Fibroblast of gingiva (primary cell): Measurements from ENCODE around the gene RNF128.
A peak's percentile ranks its signal among the peaks of the same experiment; 100 is the strongest.
"Not testable (repeated sequence)": the region's sequence is repeated elsewhere in the genome, so short reads cannot be mapped to it uniquely, and the experiment has no call there.

Experiments used
- DNase-seq: peaks from one replicate; pipeline ENCODE4 v3.0.0-alpha.2; 2011; ENCODE audit warnings: low read depth

Gene RNF128

DNA sequence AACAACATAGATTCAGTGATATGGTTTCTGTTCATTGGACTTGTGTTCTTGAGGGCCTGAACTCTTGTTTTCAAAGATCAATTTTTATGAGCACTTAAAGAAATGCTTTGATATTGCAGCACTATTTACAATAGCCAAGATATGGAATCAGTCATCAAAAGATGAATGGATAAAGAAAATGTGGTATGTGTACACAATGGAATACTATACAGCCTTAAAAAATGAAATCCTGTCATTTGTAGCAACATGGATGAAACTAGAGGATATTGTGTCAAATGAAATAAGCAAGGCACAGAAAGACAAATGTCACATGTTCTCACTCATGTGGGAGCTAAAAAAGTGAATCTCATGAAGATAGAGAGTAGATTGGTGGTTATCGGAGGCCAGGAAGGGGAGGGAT, 21.9 kb downstream of the RNF128 start:
- no peak for DNase-seq

DNA sequence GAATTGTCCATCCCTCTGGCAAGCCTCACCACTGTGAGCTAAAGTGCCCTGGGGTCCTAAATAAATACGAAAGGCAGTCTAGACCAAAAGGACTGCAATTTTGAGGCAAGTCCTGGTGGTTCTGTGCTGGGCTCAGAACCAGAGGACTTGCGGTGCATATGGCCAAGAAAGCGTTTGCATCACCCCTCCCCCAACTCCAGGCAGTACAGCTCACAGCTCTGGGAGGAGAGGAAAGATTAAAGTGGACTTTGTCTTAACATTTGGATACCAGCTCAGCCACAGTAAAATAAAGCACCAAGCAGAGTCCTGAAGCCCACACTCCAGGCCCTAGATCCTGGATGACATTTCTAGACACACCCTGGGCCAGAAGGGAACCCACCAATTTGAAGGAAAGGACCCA, 24.9 kb downstream of the RNF128 start:
- no peak for DNase-seq

DNA sequence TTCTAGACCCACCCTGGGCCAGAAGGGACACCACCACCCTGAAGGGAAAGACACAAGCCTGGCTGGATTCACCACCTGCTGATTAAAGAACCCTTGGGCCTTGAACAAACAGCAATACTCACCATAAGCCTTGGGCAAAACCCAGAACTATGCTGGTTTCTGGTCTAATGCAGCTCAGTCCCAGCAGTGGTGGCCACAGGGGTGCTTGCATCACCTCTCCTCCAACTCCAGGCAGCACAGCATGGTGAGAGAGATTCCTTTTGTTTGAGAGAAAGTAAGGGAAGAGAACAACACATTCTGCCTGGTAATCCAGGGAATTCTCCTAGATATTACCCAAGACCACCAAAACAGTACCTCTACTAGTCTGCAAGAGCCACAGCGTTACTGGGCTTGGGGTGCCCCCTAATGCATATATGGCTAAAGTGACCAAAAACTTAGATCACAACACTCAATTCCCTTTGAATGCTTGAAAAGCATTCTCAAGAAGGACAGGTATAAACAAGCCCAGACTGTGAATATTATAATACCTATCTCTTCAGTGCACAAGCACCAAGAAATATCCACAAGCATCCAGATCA, 25.7 kb downstream of the RNF128 start:
- no peak for DNase-seq

DNA sequence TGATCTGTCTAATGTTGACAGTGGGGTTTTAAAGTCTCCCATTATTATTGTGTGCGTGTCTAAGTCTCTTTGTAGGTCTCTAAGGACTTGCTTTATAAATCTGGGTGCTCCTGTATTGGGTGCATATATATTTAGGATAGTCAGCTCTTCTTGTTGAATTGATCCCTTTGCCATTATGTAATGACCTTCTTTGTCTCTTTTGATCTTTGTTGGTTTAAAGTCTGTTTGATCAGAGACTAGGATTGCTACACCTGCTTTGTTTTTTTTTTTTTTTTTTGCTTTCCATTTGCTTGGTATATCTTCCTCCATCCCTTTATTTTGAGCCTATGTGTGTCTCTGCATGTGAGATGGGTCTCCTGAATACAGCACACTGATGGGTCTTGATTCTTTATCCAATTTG, 42.8 kb downstream of the RNF128 start:
- not testable (repeated sequence) for DNase-seq

DNA sequence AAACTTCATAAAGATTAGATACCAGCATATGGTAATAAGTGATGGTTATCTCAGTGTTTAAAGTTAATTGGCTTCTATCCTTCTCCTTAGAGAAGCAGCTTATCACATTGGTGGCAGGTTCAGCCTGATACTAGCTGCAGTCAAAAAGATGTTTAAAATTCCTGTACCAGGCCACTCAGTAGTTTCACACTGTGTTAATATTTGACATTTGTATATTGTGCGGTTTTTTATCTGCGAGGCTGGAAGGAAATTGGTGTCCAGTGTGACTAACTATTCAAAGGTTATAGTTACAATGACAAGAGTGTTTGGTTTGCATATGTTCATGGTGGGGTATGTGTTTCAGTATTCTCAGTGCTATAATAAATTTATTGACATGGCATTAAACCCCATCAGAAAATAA, 48.5 kb downstream of the RNF128 start:
- no peak for DNase-seq

DNA sequence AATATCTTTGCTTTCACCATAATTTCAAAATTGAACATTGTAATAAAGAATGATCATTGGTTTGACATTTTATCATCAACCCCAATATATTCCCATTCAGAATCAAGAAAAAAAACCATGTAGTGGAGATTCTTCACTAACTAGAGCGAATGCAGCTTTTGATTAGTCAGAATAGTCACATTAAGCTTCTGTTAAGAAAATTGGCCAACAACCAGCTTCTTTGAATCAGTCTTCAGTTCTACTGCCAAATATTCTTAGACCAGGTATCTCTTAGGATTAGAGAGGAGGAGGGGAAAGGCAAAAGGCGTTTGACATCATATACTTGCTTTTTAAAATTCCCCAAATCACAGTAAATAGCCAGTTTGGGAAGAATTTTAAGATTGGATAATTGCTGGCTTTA, 53.8 kb downstream of the RNF128 start:
- DNase-seq: no peak

DNA sequence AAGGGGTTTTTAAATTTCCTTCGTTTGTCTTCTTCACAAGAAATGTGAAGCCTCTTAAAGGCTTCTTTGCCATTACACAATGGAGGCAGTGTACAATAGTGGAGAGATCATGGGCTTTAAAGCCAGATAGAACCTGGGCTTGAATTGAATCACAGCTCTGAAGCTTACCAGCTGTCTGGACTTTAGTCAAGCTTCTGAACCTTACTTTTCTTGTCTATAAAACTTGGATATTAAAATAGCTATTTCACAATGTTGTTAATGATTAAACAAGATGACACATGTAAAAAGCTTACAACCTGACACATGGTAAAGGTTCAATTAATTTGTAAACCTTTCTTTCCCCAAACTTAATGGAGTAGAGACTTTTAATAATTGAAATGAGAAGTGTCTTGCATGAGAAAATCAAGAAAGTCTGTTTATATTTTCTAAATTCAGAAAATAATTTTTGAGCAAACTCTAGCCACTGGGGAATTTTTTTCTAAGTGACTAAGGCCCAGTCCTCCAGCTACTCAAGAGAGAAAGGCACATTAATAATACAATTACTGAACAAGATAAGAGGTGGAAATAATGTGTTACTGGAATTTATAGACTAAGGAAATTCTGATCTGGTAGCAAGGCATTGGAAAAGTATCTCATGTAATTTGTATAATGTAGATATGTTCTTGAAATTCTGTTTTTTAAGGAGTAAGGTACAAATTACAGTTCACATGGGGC, 54.3 kb downstream of the RNF128 start:
- no peak for DNase-seq

DNA sequence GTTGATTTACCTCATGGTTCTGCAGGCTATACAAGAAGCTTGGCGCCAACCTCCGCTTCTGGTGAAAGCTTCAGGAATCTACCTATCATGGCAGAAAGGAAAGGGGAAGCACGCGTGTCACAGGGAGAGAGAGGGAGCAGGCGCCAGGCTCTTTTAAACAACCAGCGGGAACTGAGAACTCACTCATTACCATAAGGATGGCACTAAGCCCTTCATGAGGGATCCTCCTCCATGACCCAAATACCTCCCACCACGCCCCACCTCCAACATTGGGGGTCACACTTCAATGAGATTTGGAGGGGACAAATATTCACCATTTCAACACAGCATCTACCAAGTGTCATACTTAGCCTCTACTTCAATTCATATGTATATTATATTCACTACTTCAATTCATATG, 57.2 kb downstream of the RNF128 start:
- no peak for DNase-seq

DNA sequence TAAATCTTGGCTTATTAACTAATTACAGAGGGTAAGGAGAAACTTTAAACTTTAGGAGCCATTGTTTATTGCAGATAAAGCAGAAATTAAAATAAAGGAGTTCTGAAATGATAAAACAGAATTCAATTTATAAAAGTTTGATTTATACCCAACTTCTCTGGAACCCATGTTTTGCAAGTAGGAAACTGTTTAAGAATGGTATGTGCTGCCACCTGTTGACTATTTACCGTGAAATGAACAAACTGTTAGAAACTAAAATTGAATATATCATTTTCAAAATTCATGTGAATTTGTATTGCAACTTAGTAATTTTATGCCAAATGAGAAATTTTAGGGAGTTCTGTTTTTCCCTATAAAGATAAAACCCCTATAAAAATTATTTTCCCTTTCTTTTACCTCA, 65.0 kb downstream of the RNF128 start:
- peak; percentile 6 for DNase-seq

DNA sequence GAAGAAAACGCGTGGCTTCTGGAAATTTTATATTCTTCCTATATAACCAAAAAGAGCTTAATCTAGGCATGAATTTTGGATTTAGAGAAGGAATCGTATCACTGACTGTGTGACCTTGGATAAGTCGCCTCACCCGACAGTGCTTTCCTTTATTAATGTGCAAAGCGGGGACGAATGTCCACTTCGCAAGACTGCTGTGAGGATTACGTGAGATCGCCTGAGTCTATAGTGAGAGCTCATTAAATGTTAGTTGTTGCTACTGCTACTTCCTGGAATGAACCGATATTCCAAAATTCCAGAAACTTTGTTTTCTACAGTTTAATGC, 75.5 kb downstream of the RNF128 start:
- DNase-seq: peak; percentile 10

DNA sequence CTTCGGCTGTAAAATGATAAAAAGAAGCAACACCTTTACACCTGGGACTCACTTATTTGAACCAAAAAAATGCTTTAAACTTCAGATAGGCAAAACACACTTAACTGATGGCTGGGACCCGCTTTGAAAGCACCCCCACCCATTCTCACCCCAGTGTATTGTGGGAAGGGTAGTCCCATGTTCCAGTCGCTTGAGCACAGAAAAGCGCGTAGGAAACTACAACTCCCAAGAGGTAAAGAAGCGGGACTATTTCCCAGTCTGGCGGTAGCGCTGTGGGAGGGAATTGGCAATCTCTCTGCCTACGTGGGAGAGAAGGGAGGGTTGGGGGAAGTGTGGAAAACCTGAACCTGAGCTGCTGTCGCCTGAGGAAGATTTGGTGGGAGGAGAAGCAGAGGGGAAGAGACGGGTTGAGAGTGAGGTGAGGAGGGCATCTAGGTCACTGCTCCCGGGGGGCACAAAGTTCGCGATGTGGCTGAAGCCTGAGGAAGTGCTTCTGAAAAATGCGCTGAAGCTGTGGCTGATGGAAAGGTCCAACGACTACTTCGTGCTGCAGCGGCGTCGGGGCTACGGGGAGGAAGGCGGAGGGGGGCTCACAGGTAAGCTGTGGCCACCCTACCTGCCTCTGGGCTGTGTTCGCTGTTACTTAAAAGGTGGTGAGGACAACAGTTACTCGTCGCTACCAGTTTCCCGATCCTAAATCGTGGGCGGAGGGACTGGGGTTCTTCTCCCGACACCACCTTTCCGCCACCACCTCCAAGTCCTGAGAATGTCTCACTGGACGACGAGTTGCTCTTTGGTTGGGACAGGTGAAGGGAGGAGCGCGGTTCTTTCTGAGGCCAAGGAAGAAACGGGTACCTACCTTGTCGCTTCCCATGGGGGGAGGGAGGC, 76.1 kb downstream of the RNF128 start, which contains the start of gene TBC1D8B:
TSS of gene TBC1D8B (plus strand) at position 286 of the 888 bp plus-strand sequence. CDS start at position 467, 181 bp downstream.
- peak; percentile 89 for DNase-seq

DNA sequence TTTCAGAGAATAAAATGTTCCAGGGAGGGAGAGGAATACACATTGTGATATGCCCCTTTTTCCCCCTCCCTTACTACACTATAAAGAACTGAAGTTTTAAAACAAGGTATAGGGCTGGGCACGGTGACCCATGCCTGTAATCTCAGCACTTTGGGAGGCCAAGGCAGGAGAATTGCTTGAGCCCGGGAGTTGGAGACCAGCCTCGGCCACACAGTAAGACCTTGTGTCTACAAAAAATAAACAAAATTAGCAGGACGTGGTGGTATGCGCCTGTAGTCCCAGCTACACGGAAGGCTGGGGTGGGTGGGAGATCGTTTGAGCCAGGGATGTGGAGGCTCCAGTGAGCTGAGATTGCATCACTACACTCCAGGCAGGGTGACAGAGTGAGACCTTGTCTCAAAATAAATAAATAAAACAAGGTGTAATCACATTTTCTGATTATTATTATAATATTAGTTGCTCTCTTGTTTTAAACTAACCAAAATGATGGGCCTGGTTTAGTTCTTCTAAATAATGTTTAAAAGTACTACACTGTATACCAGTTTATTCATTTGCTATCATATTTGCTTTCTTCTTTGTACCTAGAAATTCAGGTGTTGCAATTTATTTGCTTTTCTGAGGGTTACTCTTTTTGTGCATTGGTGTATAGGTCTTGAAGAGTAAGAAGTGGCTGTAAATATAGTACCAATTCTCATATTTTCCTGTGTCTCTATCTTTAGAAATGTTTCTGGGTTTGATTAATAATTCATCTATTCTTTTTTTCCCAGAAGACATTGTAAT, 84.8 kb downstream of the RNF128 start:
- no peak for DNase-seq

DNA sequence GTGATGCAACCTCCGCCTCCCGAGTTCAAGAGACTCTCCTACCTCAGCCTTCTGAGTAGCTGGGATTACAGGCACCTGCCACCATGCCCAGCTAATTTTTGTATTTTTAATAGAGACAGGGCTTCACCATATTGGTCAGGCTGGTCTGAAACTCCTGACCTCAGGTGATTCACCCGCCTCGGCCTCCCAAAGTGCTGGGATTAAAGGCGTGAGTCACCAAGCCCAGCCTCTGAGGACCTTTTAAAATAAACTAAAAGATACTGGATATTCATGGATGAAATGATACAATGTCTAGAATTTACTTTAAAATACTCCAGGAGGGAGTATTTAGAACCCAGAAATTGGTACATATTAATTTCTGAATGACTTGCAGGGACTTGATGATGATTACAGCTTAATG, 86.4 kb downstream of the RNF128 start:
- DNase-seq: not testable (repeated sequence)

DNA sequence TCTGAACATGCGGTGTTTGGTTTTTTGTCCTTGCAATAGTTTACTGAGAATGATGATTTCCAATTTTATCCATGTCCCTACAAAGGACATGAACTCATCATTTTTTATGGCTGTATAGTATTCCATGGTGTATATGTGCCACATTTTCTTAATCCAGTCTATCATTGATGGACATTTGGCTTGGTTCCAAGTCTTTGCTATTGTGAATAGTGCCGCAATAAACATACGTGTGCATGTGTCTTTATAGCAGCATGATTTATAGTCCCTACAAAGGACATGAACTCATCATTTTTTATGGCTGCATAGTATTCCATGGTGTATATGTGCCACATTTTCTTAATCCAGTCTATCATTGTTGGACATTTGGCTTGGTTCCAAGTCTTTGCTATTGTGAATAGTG, 87.6 kb downstream of the RNF128 start:
- not testable (repeated sequence) for DNase-seq
